Activated T-cell treated with anti-CD3 and anti-CD28 coated beads, Interleukin-2, amount 50 U/mL, for 48 hours (primary cell): ENCODE data around the gene KCNIP1.

Source experiments
- DNase-seq, 2 experiments: peaks; one replicate each; pipeline ENCODE4 v3.0.0-alpha.2; 2020

KCNIP1 gene

GRCh38 chr5:170651604-170652277 is 147.9 kb downstream of the KCNIP1 start:
- no peak for DNase-seq

GRCh38 chr5:170655476-170655875 is 151.7 kb downstream of the KCNIP1 start:
- no peak for DNase-seq

GRCh38 chr5:170655920-170656319 is 152.1 kb downstream of the KCNIP1 start:
- DNase-seq: no peak

- no peak for DNase-seq
These were observed 152.5 kb downstream of the KCNIP1 start for GRCh38 chr5:170656346-170656745.

GRCh38 chr5:170660531-170660930 is 156.7 kb downstream of the KCNIP1 start:
- DNase-seq: no peak

- no peak for DNase-seq
These were observed 159.1 kb downstream of the KCNIP1 start for GRCh38 chr5:170662966-170663365.

DNA sequence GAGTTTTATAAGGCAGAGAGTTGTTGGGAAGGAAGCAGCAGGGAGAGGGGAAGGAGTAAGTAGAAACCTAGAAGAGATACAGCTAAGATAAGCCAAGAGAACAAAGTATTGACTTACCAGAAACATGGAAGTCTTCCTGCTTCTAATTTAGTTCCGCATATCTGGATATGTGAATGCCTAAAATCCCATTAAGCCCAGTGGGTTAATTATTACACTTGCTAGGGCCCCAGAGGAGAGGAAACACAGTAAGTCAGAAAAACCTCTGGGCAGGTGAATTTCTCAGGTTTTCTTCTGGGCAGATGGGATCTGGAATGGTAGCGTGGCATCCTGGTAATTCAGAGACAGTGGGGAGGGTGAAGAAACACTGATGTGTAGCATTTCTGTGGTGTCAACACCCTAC is 175.0 kb downstream of the KCNIP1 start:
- no peak for DNase-seq

- DNase-seq: peak; percentile 64
These were observed 177.2 kb downstream of the KCNIP1 start for GRCh38 chr5:170681013-170681433.

DNA sequence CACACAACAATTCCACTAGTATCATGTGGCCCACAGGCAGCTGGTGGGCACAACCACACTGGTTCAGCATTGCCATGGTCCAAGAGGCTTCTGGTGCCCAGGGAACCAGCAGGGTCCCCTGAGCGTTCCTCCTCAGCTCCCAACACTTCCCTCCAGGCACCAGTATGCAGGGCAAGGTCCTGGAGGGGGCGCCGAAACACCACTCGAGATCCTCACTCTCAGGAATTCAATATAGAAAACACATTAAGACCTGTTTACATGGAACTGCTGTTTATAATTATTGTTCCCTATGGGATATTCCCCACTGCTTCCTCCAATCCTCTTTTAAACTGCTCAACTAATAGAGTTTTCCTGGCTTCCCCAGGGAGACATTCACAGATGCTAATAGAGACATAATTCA is 187.8 kb downstream of the KCNIP1 start:
- no peak for DNase-seq

DNA sequence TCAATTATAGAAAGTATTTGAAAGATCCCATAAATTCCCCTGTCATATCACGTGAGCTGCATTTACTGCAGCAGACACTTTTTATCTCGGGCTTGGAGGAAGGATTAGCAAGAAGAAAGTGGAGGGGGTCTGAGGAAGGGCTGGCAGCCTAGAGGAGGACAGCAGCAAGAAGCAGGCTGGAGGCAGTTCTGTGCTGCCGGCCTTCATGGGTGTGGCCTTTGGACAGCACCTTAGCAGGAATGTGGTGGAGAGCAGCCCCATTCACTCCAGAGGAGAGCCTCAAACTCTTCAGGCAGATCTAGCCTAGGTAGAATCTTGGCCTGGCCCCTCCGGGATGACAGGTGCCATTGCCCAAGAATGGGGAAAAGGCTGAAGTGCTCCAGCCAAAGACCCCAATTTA is 189.9 kb downstream of the KCNIP1 start:
- DNase-seq: no peak

DNA sequence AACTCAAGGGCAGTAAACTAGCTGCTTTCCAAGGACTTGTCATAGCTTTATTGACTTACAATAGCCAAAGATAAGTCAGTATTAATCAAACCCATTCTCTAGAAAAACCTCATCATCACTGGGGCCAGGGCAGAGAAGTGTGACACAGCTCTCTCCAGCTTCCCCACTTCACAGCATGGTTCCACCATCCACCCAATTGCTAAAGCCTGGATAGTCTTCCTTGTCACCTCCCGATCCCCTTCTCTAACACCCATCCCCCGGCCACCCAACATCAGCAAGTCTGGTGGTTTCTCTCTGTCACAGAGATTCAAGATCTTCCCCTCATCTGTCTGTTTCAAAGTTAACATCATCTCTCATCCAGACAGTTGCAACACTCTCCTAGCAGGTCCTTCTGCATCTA is 191.1 kb downstream of the KCNIP1 start:
- DNase-seq: no peak

- DNase-seq: no peak
These were observed 193.2 kb downstream of the KCNIP1 start for GRCh38 chr5:170697031-170697430.

GRCh38 chr5:170700503-170700902 is 196.7 kb downstream of the KCNIP1 start:
- no peak for DNase-seq

DNA sequence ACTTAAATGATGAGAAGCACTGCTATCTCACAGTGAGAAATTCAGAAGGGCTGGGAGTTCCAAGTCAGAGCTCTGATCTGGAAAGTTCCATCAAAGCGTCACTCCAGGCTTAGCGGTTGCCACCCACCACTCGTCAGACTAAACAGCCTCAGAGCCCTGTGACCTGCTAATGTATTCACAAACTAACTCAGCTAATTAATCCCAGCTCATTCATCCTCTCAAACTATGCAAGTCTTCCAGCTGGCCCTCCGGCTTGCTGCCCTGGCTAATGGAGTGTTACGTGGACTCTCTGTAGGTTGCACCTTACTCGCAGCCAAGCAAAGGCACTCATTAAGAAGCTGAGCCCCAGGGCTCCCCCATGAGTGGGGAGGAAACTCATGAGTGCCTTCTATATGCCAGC is 197.5 kb downstream of the KCNIP1 start:
- DNase-seq: no peak

- no peak for DNase-seq
These were observed 200.8 kb downstream of the KCNIP1 start for GRCh38 chr5:170704417-170705192.

GRCh38 chr5:170709640-170710039 is 205.8 kb downstream of the KCNIP1 start:
- no peak for DNase-seq

GRCh38 chr5:170711300-170711699 is 207.5 kb downstream of the KCNIP1 start:
- no peak for DNase-seq

DNA sequence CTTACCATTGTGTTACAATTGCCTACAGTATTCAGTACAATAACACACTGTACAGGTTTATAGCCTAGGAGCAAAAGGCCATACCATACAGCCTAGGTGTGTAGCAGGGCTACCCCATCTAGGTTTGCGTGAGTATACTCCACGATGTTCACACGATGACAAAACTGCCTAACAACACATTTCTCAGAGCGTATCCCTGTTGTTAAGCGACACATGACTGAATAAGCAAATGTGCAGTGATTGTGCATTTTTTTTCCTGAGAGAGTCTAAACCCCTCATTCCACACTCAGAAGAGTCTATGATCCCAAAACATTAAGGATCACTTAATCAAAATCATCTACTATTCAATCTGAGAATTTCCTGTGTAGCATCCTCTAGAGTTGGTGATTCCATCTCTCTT is 211.3 kb downstream of the KCNIP1 start:
- no peak for DNase-seq

- no peak for DNase-seq
These were observed 212.6 kb downstream of the KCNIP1 start for GRCh38 chr5:170716396-170716795.

DNA sequence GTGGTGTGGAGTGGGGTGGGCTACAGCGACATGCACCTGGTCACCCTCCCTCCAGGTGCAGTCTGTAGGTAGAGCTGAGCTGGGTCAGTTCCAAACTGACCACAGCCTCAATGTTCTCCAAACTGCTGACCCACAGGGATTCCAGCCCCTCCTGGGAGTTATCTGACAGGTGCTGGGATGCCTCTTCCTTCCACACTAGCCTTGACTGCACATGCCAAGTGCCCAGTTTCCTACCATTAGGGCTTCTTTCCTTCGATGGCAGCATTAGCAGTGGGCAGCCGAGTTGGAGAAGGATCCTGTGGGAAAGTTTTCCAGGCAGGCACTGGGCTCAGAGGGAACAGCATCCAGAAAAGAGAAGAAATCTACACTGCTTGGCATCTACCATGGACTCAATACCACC is 215.7 kb downstream of the KCNIP1 start:
- no peak for DNase-seq

GRCh38 chr5:170720179-170720578 is 216.4 kb downstream of the KCNIP1 start:
- no peak for DNase-seq

DNA sequence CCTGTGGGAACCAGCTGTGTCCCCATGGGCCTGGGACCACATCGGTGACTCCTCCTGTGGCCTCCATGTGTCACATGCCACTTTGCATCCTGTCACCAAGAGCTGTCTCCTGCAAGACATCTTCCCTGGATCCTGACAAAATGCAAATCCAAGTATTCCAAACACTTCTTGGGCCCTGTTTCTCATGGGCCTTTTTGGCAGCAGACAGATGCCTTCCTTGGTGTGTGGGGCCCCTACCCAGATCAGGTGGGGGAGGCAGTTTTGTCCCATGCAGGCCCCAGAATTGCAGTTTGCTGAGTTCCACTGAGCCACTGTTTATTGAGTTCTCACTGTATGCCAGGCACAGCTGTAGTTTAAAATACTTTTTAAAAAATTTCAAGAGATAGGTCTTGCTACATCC is 217.2 kb downstream of the KCNIP1 start:
- DNase-seq: no peak

- no peak for DNase-seq
These were observed 217.9 kb downstream of the KCNIP1 start for GRCh38 chr5:170721681-170722080.

DNA sequence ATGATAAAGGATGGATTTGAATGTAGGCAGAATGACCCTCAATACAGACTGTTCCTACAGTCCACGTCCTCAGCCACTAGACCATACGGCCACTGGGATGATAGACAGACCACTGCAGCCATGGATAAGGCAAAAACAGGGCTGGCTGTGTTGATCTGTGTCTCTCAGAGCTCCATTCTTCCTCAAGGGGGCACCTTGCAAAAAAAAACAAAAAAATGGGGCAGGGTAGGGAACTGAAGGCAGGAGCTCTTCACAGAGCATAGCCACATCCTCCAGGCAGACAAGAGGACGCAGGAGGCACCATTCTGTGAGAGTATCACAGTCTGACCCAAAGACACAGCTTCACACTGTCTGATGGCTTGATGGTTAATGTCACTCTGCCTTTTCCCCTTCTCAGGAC is 218.5 kb downstream of the KCNIP1 start:
- DNase-seq: no peak

GRCh38 chr5:170731052-170731451 is 227.2 kb downstream of the KCNIP1 start:
- DNase-seq: no peak
